ENCODE data around the gene SLX4IP.

The SLX4IP gene

DNA sequence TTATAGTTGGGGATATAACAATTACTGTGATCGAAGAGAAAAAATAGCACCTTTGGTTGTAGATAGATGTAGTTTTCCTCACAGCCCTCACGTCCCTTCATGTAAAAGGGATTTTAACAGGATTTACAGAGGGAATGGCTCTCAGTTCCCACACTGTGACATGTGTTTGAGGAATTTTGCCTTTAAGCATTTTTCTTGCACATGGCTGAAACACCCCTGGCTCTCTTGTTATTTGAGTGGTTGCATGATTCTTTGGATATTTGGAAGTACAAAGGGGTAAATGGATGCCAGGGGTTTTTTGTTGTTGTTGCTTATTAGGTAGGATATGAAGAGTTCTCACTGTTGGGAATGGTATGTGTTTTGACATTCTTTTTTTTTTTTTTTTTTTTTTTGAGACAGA is 190.5 kb downstream of the SLX4IP start:
- no peak overlapping the region for H3K27ac ChIP-seq (ENCODE audit: low read length)
- H2AFZ ChIP-seq (ENCODE audit: low read depth, low read length) = no peak overlapping the region
- no peaks in the 10 kb centered on the region for H4K20me1 ChIP-seq (ENCODE audit: insufficient read depth, low read length)
- H3K27me3 ChIP-seq (ENCODE audit: low read depth, low read length) = no peaks in the 10 kb centered on the region
- H3K4me1 ChIP-seq (ENCODE audit: low read length) = no peaks in the 10 kb centered on the region
- H3K9me3 ChIP-seq (ENCODE audit: insufficient read depth, low read length) = no peaks in the 10 kb centered on the region
- no peak for TF ChIP-seq EZH2phosphoT487 (IDR thresholded peaks at IDR 0.05; ENCODE audit: low read depth)
- no peak for TF ChIP-seq CTCF (IDR thresholded peaks at IDR 0.05; ENCODE audit: low read depth, low read length)
- no peak overlapping the region for H3K4me2 ChIP-seq (ENCODE audit: low read length)
- no peak overlapping the region for H3K9ac ChIP-seq (ENCODE audit: low read length)
- H3K36me3 ChIP-seq (replicated peaks; ENCODE audit: low read depth, low read length) = no peaks in the 10 kb centered on the region
- no peak overlapping the region for H3K4me3 ChIP-seq (ENCODE audit: low read length)
- H3K79me2 ChIP-seq (ENCODE audit: low read length) = no peaks in the 10 kb centered on the region

- no peak overlapping the region for H3K9ac ChIP-seq (ENCODE audit: low read length)
- H3K4me3 ChIP-seq (ENCODE audit: low read length) = no peak overlapping the region
- no peaks in the 10 kb centered on the region for H3K9me3 ChIP-seq (ENCODE audit: insufficient read depth, low read length)
- TF ChIP-seq EZH2phosphoT487 (IDR thresholded peaks at IDR 0.05; ENCODE audit: low read depth) (no peak), CTCF (IDR thresholded peaks at IDR 0.05; ENCODE audit: low read depth, low read length) (no peak)
- no peaks in the 10 kb centered on the region for H3K36me3 ChIP-seq (replicated peaks; ENCODE audit: low read depth, low read length)
- H3K79me2 ChIP-seq (ENCODE audit: low read length) = no peaks in the 10 kb centered on the region
- no peak overlapping the region for H2AFZ ChIP-seq (ENCODE audit: low read depth, low read length)
- H3K27me3 ChIP-seq (ENCODE audit: low read depth, low read length) = no peaks in the 10 kb centered on the region
- no peak overlapping the region for H3K27ac ChIP-seq (ENCODE audit: low read length)
- H4K20me1 ChIP-seq (ENCODE audit: insufficient read depth, low read length) = no peaks in the 10 kb centered on the region
- no peak overlapping the region for H3K4me2 ChIP-seq (ENCODE audit: low read length)
- no peaks in the 10 kb centered on the region for H3K4me1 ChIP-seq (ENCODE audit: low read length)
These were observed 191.8 kb downstream of the SLX4IP start for GRCh38 chr20:10626896-10627295.

GRCh38 chr20:10629946-10630650 is 195.0 kb downstream of the SLX4IP start:
- Histone ChIP-seq H2AFZ (ENCODE audit: low read depth, low read length) (no peak overlapping the region), H3K79me2 (ENCODE audit: low read length) (no peaks in the 10 kb centered on the region), H3K4me2 (ENCODE audit: low read length) (no peak overlapping the region), H3K4me1 (ENCODE audit: low read length) (no peaks in the 10 kb centered on the region), H3K27ac (ENCODE audit: low read length) (no peak overlapping the region), H3K36me3 (replicated peaks; ENCODE audit: low read depth, low read length) (no peaks in the 10 kb centered on the region), H3K27me3 (ENCODE audit: low read depth, low read length) (no peaks in the 10 kb centered on the region), H3K9me3 (ENCODE audit: insufficient read depth, low read length) (no peaks in the 10 kb centered on the region), H4K20me1 (ENCODE audit: insufficient read depth, low read length) (no peaks in the 10 kb centered on the region), H3K4me3 (ENCODE audit: low read length) (no peak overlapping the region), H3K9ac (ENCODE audit: low read length) (no peak overlapping the region)
- TF ChIP-seq EZH2phosphoT487 (IDR thresholded peaks at IDR 0.05; ENCODE audit: low read depth) = no peak
- TF ChIP-seq CTCF (IDR thresholded peaks at IDR 0.05; ENCODE audit: low read depth, low read length) = no peak

GRCh38 chr20:10631126-10631525 is 196.0 kb downstream of the SLX4IP start:
- Histone ChIP-seq H3K79me2 (ENCODE audit: low read length) (no peaks in the 10 kb centered on the region), H2AFZ (ENCODE audit: low read depth, low read length) (no peak overlapping the region), H3K27ac (ENCODE audit: low read length) (no peak overlapping the region), H3K27me3 (ENCODE audit: low read depth, low read length) (no peaks in the 10 kb centered on the region), H3K9ac (ENCODE audit: low read length) (no peak overlapping the region), H3K4me3 (ENCODE audit: low read length) (no peak overlapping the region), H3K4me1 (ENCODE audit: low read length) (no peaks in the 10 kb centered on the region), H3K36me3 (replicated peaks; ENCODE audit: low read depth, low read length) (no peaks in the 10 kb centered on the region), H3K4me2 (ENCODE audit: low read length) (no peak overlapping the region), H4K20me1 (ENCODE audit: insufficient read depth, low read length) (no peaks in the 10 kb centered on the region), H3K9me3 (ENCODE audit: insufficient read depth, low read length) (no peaks in the 10 kb centered on the region)
- no peak for TF ChIP-seq EZH2phosphoT487 (IDR thresholded peaks at IDR 0.05; ENCODE audit: low read depth)
- no peak for TF ChIP-seq CTCF (IDR thresholded peaks at IDR 0.05; ENCODE audit: low read depth, low read length)
